ENCODE data around the gene MRAP.

MRAP gene

GRCh38 chr21:32329331-32329730, 30.7 kb downstream of the MRAP start:
- DNase-seq = no peak

DNA sequence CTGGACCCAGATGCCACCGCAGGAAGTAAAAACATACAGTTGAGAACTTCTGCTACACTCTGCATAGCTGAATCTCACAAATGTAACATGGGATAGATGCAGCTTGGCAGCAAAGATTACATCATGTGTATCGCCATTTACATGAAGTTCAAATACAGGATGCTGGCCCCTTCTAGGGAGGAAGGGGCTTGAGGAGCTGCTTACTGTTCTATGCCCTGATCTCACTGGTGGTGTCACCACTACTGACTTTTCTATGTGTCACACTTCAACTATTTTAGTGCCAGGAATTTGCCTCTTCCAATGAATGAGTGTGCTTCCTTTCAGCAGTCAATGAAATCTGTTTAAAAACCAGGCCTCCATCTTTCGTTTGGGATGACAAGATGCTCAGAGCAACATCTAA, 31.1 kb downstream of the MRAP start:
- no peak for DNase-seq

GRCh38 chr21:32330784-32331311, 32.2 kb downstream of the MRAP start:
- DNase-seq = no peak

GRCh38 chr21:32331444-32332305, 33.0 kb downstream of the MRAP start:
- no peak for DNase-seq

- DNase-seq = no peak
These were observed 33.9 kb downstream of the MRAP start for GRCh38 chr21:32332463-32332951.

DNA sequence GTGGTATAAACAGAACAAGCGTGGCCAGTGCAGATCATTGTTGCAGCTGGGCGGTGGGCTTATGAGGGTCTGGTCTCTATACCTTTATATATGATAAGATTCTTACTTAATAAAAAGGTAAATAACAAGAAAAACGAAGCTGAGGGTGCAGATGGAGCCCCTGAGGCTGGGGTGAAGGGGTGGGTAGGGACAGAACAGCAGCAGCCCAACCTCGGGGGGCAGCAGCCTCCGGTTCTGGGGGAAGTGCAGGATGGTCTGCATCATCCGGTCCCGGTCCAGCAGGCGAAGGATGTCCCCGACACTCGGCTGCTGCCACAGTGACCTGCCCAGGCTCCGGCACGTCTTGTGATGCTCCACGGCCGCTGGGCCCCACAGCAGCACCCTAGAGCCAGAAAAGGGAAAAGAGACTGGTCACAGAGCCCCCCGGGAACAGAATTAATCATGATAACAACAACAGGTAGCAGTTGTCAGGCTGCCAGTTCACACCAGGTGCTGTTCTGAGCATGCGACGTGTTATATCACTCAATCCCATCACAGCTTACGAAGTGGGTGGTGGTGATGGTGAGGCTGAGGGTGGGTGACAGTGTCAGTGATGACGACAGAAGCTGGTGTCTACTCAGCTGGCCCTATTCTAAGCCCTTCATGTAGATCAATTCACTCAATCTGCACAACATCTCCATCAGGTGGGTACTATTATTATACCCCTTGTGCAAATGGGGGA, 35.5 kb downstream of the MRAP start:
- no peak for DNase-seq

DNA sequence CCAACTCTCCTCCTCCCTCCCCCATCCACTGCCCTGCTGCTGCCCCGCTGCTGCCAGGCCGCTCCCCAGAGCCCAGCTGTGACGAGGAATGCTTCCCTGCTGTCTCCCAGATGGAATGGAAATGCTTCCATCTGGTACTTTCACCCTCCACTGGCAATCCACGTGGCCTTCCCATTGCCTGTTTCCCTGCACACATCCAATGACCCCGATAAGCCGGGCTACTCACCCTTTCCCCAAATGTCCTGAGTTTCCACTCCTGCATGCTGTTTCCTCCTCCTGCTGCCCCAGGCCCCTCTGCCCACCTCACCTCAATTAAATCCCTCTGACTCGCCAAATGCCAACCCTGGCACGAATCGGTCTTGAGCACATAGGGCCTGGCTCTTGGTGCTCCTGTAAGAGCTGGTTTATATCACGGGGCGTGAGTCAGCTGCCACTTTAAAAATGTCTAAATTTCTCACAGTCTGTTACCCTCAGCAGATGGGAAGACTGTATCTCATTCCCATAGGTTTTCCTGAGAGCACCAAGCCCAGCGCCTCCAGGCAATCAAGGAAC, 36.4 kb downstream of the MRAP start:
- no peak for DNase-seq

- no peak for DNase-seq
These were observed 37.2 kb downstream of the MRAP start for GRCh38 chr21:32335601-32336575.

DNA sequence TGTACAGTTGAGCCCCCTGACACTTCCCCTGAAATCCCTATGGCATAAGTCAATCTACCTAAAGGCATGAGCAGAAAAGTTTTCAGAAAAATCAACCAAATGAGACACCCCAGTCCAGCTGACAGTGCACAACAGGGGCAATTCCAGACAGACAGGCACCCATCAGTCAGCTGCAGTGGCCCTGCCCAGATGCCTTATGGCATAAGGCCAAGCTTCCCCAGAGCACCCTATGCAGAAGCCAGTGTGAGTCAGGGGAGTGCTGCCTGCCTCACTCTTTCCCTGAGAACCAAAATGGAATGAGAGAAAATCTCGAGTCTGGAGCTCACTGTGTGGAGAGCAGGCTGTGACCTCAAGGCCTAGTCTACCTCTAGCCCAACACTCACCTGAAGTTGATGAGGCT, 38.1 kb downstream of the MRAP start:
- DNase-seq = no peak

DNA sequence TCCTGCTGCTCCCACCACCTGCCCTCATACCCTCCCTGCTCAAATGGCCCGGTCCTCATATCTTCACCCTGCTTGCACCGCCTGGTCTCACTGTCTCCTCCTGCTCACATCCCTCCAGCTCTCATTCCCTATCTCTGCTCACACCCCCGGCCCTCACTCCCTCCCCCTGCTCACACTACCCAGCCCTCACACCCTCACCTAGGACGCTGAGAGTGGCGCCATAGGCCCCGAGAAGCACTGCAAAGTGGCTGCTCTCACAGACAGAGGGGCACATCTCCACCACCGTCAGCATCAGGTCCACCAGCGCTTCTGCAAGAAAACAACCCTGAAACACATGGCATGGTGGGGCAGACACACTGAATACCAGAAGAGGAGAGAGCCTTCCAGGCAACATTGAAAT, 38.6 kb downstream of the MRAP start:
- DNase-seq = no peak

GRCh38 chr21:32338209-32338921, 39.7 kb downstream of the MRAP start:
- no peak for DNase-seq

GRCh38 chr21:32340863-32341848, 42.5 kb downstream of the MRAP start:
- DNase-seq = no peak

- DNase-seq = no peak
These were observed 48.3 kb downstream of the MRAP start for GRCh38 chr21:32346951-32347350.

GRCh38 chr21:32347351-32347750, 48.7 kb downstream of the MRAP start:
- DNase-seq = no peak

DNA sequence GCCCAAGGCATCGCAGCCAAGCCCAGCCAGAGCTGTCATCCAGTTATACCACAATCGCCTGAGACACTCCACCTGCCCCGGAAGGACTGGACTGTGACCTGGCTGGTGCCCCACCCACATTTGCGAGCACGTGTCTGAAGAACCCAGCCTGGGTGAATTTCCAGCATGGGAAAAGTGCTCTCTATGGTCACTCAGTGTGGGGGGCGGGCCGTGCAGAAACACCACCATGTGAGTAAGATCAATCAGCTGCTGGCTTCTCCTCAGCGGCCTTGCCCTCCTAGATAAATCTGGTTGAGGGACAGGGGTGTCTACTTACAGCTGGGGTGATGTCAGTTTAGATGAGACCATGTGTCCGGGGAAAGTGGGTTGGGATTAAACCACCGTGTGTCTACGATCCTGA, 49.3 kb downstream of the MRAP start:
- no peak for DNase-seq

GRCh38 chr21:32348604-32349332, 50.1 kb downstream of the MRAP start:
- no peak for DNase-seq

DNA sequence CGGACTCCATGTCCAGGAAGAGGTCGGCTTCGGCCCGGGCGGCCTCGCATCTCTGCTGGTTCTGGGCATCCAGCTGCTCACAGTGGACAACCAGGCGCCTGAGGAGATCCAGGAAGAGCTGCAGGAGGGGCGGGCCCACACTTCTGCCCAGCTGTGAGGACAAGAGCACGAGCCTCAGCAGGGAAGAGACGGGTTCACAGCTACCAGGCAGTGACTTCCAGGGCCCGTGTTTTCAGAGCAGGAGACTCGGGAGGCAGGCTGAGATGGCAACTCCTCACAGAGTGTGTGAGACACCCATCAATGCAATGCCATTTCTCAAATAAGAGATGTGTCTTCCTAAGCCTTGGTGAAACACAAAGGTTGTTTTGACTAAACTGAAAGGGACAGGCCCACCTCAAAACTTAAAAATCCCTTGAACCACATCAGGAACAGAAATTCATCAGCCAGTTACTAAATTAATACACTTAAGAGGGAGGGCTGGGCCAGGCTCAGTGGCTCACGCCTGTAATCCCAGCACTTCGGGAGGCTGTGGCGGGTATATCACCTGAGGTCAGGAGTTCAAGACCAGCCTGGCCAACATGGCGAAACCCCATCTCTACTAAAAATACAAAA, 50.8 kb downstream of the MRAP start:
- DNase-seq = no peak

DNA sequence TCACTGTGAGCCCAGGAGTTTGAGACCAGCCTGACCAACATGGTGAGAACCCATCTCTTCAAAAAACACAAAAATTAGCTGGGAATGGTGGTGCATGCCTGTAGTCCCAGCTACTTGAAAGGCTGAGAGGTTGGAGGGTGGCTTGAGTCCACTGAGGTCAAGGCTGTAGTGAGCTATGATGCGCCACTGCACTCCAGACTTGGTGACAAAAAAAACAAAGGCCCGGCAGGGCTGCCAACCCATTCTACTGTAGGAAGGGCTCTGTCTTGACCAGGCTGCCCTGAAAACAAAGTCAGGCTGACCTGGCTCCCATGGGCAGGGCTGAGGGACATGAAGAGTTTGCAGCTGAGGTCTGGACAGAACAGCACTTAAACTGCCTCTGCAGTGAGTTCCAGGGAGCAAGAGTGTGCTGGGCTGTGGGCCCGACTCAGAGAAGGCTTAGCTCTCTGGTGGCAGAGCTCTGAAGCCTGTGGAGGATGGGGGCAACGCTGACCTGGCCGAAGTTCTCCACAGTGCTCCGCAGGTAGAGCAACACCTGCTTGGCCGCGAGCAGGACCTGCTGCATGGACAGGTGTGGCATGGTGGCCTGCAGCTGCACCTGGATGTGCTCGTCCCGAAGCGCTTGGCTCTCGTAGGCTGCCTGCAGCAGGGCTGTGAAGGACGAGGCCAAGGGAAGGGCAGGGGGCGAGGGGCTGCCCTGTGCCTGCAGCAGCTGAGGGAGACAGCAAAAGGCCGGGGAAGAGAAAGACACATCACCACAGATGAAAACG, 51.7 kb downstream of the MRAP start:
- no peak for DNase-seq
